Fibroblast of mammary gland (primary cell): ENCODE data around the gene VEGFC.

ENCODE experiments used
- DNase-seq: peaks from one replicate; pipeline ENCODE4 v3.0.0-alpha.2; 2010; ENCODE audit warnings: low read depth
- H3K4me3 ChIP-seq: 2 replicates; pipeline ENCODE4 v1.5.1; 2011; ENCODE audit warnings: low read depth, mild to moderate bottlenecking, low read length, moderate library complexity; ENCODE audit not compliant: control insufficient read depth
- CTCF ChIP-seq: conservative IDR thresholded peaks from 2 replicates; pipeline ENCODE4 v1.5.1; 2011; ENCODE audit warnings: low read depth, low read length, inconsistent platforms; ENCODE audit not compliant: control insufficient read depth, insufficient read depth

Gene VEGFC

DNA sequence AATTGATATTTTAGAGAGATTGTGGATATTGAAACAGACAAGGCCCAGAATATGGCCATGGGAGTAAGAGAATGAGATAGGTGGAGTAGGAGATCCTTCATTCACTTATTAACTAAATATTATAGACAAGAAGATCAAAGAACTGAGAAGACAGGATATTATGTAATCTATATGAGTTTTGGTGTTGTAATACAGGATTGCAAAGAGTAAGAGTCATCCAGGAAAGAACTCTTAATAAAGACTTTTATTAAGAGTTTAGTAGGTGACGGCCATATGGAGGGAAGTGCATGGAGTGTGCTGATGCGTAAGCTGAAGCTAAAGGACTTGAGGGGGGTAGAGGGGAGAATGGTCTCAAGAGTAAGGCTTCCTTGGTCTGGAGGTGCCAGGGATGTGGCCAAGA, 153.7 kb downstream of the VEGFC start:
- peak; percentile 65 for DNase-seq
- no peak for TF ChIP-seq CTCF
- H3K4me3 ChIP-seq, result no peak overlapping the region

DNA sequence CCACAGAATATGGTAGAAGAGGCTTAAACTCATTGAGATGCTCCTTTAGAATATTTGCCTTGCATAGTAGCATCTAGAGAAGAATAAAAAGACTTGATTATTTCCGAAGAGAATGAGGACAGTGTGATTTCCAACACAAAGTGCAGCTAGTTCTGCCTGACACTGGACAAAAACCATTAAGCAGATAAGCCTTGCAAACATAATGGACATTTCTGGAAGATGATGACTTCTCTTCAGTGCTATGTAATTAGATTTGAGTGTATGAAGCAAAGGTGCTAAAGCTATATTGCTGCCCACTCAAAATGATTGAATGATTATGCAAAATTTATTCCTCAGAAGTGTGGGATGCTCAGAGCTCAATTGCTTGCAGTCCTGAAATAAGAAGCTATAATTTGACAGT, 156.4 kb downstream of the VEGFC start:
- no peak overlapping the region for H3K4me3 ChIP-seq
- TF ChIP-seq CTCF, result no peak
- no peak for DNase-seq

- TF ChIP-seq CTCF, result peak; percentile 35
- peak; percentile 98 for DNase-seq
- H3K4me3 ChIP-seq, result no peak overlapping the region
Measured at GRCh38 chr4:176635372-176636261, 157.1 kb downstream of the VEGFC start.
